Naive thymus-derived CD4-positive, alpha-beta T cell (primary cell): ENCODE measurements around the gene CD276. TPM values are rescaled to one million over a fixed set of nuclear protein-coding genes. Genes with fewer than 3 reads are reported as not detected.

Experiments used
- ATAC-seq: fragments of 150-1000 bp; cut with Tn5 transposase; 2 replicates; pipeline ENCODE4 v1.10.0; 2021; ENCODE audit warnings: mild to moderate bottlenecking, moderate library complexity
- CTCF ChIA-PET: fragments of 350-600 bp; sonication (Branson Sonifier 250); formaldehyde crosslinking; loops from one replicate; lab custom pipeline; 2021; ENCODE audit warnings: antibody characterized with exemption; lab: Charles Lee
- POLR2A ChIA-PET: fragments of 350-600 bp; sonication (Branson Sonifier 250); formaldehyde crosslinking; loops from one replicate; lab custom pipeline; 2021; ENCODE audit warnings: antibody characterized with exemption, inconsistent platforms; lab: Charles Lee
- DNase-seq, 9 donors: peaks; one replicate each; pipeline versions ENCODE4 v3.0.0 to v3.0.0-alpha.2; 2020 to 2022; ENCODE audit warnings: mixed read lengths in 1 of 9
- H3K27ac ChIP-seq: one replicate; pipeline ENCODE4 v1.7.0; 2013; ENCODE audit warnings: mild to moderate bottlenecking, low read depth, low read length, moderate library complexity
- H3K27me3 ChIP-seq, 2 donors: one replicate each; pipeline ENCODE4 v1.7.0; 2013; ENCODE audit warnings: low read length in 2 of 2, mild to moderate bottlenecking in 2 of 2, moderate library complexity in 2 of 2; ENCODE audit not compliant: control insufficient read depth in 2 of 2, insufficient read depth in 2 of 2
- H3K36me3 ChIP-seq, 3 experiments: 1 replicate in 2 of 3; 2 replicates in 1 of 3; pipeline ENCODE4 v1.7.0; 2013; ENCODE audit warnings: low read length in 3 of 3, mild to moderate bottlenecking in 3 of 3, moderate library complexity in 1 of 3; ENCODE audit not compliant: insufficient read depth in 3 of 3, control insufficient read depth in 2 of 3
- H3K4me1 ChIP-seq, 2 donors: one replicate each; pipeline ENCODE4 v1.7.0; 2013; ENCODE audit warnings: low read length in 2 of 2, mild to moderate bottlenecking in 2 of 2, moderate library complexity in 1 of 2; ENCODE audit not compliant: control insufficient read depth in 2 of 2, insufficient read depth in 2 of 2
- H3K4me3 ChIP-seq: 2 replicates; pipeline ENCODE4 v1.7.0; 2013; ENCODE audit warnings: mild to moderate bottlenecking, low read length
- H3K9me3 ChIP-seq, 3 experiments: 1 replicate in 2 of 3; 2 replicates in 1 of 3; pipeline ENCODE4 v1.7.0; 2013; ENCODE audit warnings: low read length in 3 of 3; ENCODE audit not compliant: control insufficient read depth in 2 of 3
- H3K27ac Mint-ChIP-seq, 9 donors: one replicate each; pipeline ENCODE4 v1.8.0; 2020 to 2022; ENCODE audit warnings: mixed read lengths in 9 of 9, mild to moderate bottlenecking in 8 of 9, moderate library complexity in 5 of 9, inconsistent platforms in 2 of 9
- H3K27me3 Mint-ChIP-seq, 5 donors: one replicate each; pipeline ENCODE4 v1.8.0; 2021 to 2022; ENCODE audit warnings: mixed read lengths in 5 of 5, mild to moderate bottlenecking in 1 of 5
- H3K36me3 Mint-ChIP-seq, 5 donors: one replicate each; pipeline ENCODE4 v1.8.0; 2020 to 2022; ENCODE audit warnings: mixed read lengths in 5 of 5, mild to moderate bottlenecking in 3 of 5, inconsistent platforms in 1 of 5
- H3K4me1 Mint-ChIP-seq, 7 donors: one replicate each; pipeline ENCODE4 v1.8.0; 2020 to 2022; ENCODE audit warnings: mixed read lengths in 7 of 7, mild to moderate bottlenecking in 3 of 7, inconsistent platforms in 1 of 7
- H3K4me3 Mint-ChIP-seq, 10 donors: one replicate each; pipeline ENCODE4 v1.8.0; 2020 to 2022; ENCODE audit warnings: mild to moderate bottlenecking in 10 of 10, mixed read lengths in 10 of 10, moderate library complexity in 6 of 10, inconsistent platforms in 2 of 10
- H3K9me3 Mint-ChIP-seq, 11 donors: one replicate each; pipeline ENCODE4 v1.8.0; 2020 to 2022; ENCODE audit warnings: mixed read lengths in 11 of 11, mild to moderate bottlenecking in 4 of 11, inconsistent platforms in 1 of 11, moderate library complexity in 1 of 11
- intact Hi-C, 2 donors: fragments of 100-400 bp; cut with micrococcal nuclease; formaldehyde crosslinking; loops; one replicate each; pipeline ENCODE4 v1.15.1; 2023
- polyA plus RNA-seq, 2 donors: library from polyadenylated mRNA; unstranded; fragments of 300-500 nt; fragmentation: Illumina TruSeq; gene quantifications; one replicate each; pipeline ENCODE4 v1.2.3, GENCODE V29; 2021
- total RNA-seq, 6 experiments: library from RNA in 5 of 6; stranded (reverse) in 5 of 6; gene quantifications; 1 replicate in 5 of 6; 2 replicates in 1 of 6; pipeline ENCODE4 v1.2.3 and lab custom pipeline; 2021 to 2026

Gene CD276
- total and polyA plus RNA-seq, 7 experiments from 2014 or later: 0.76 to 2.7 (median 1.9) TPM; not detected in 4

- peaks cover 0 to 6% of the 10 kb centered on the region in 2 donors for H3K27me3 ChIP-seq
- CTCF ChIA-PET: no interaction called here
- H3K27ac ChIP-seq: no peak overlapping the region
- ATAC-seq (no peak), DNase-seq (no peak)
- no peak overlapping the region for H3K4me3 ChIP-seq
- H3K4me1 Mint-ChIP-seq: peaks cover 0 to 6% (median 0%) of the 10 kb centered on the region in 7 donors
- H3K9me3 ChIP-seq: no peaks in the 10 kb centered on the region
- no peaks in the 10 kb centered on the region for H3K36me3 ChIP-seq
- intact Hi-C loops: no loop called here
- H3K9me3 Mint-ChIP-seq: peaks cover 0 to 3% (median 0%) of the 10 kb centered on the region in 11 donors
- H3K4me1 ChIP-seq: no peaks in the 10 kb centered on the region
- POLR2A ChIA-PET: no interaction called here
- peak overlapping the region in 3 of 10 donors; percentile 23 to 77 (median 47) for H3K4me3 Mint-ChIP-seq
- H3K27ac Mint-ChIP-seq: peak overlapping the region in 1 of 9 donors; percentile 51
- peaks cover 47 to 68% (median 50%) of the 10 kb centered on the region in 5 donors for H3K27me3 Mint-ChIP-seq
- H3K36me3 Mint-ChIP-seq: peaks cover 0 to 5% (median 0%) of the 10 kb centered on the region in 5 donors
These were observed 66.3 kb downstream of the CD276 start for GRCh38 chr15:73750438-73750837.

- H3K4me3 ChIP-seq: no peak overlapping the region
- Mint-ChIP-seq H3K4me3 (peak overlapping the region in 2 of 10 donors; percentile 23 to 77), H3K27me3 (peaks cover 51 to 71% (median 55%) of the 10 kb centered on the region in 5 donors), H3K9me3 (peaks cover 0 to 3% (median 0%) of the 10 kb centered on the region in 11 donors), H3K4me1 (peaks cover 0 to 6% (median 0%) of the 10 kb centered on the region in 7 donors), H3K36me3 (peaks cover 0 to 5% (median 0%) of the 10 kb centered on the region in 5 donors), H3K27ac (no peak overlapping the region)
- no peaks in the 10 kb centered on the region for H3K36me3 ChIP-seq
- CTCF ChIA-PET: no interaction called here
- ATAC-seq (no peak), DNase-seq (no peak)
- intact Hi-C loops: no loop called here
- H3K27me3 ChIP-seq: peaks cover 0 to 11% of the 10 kb centered on the region in 2 donors
- H3K27ac ChIP-seq: no peak overlapping the region
- no peaks in the 10 kb centered on the region for H3K9me3 ChIP-seq
- no peaks in the 10 kb centered on the region for H3K4me1 ChIP-seq
- POLR2A ChIA-PET: no interaction called here
These were observed 66.8 kb downstream of the CD276 start for GRCh38 chr15:73750951-73751350.

GRCh38 chr15:73751511-73751898 lies 67.3 kb downstream of the CD276 start:
- intact Hi-C loops: no loop called here
- peaks cover 0 to 6% (median 0%) of the 10 kb centered on the region in 7 donors for H3K4me1 Mint-ChIP-seq
- H3K27ac ChIP-seq: no peak overlapping the region
- H3K27ac Mint-ChIP-seq: no peak overlapping the region
- H3K4me3 Mint-ChIP-seq: peak overlapping the region in 3 of 10 donors; percentile 14 to 77 (median 53)
- ATAC-seq: no peak
- peaks cover 0 to 12% of the 10 kb centered on the region in 2 donors for H3K27me3 ChIP-seq
- no peak overlapping the region for H3K4me3 ChIP-seq
- peaks cover 52 to 71% (median 59%) of the 10 kb centered on the region in 5 donors for H3K27me3 Mint-ChIP-seq
- no peaks in the 10 kb centered on the region for H3K36me3 ChIP-seq
- CTCF ChIA-PET: no interaction called here
- POLR2A ChIA-PET: no interaction called here
- DNase-seq: no peak
- no peaks in the 10 kb centered on the region for H3K9me3 ChIP-seq
- peaks cover 0 to 3% (median 0%) of the 10 kb centered on the region in 11 donors for H3K9me3 Mint-ChIP-seq
- peaks cover 0 to 5% (median 0%) of the 10 kb centered on the region in 5 donors for H3K36me3 Mint-ChIP-seq
- H3K4me1 ChIP-seq: no peaks in the 10 kb centered on the region

GRCh38 chr15:73751899-73752805 lies 68.0 kb downstream of the CD276 start:
- no peak overlapping the region for H3K4me3 ChIP-seq
- Mint-ChIP-seq H3K4me3 (no peak overlapping the region), H3K4me1 (peaks cover 0 to 6% (median 0%) of the 10 kb centered on the region in 7 donors), H3K27me3 (peaks cover 50 to 65% (median 55%) of the 10 kb centered on the region in 5 donors), H3K36me3 (peaks cover 0 to 5% (median 0%) of the 10 kb centered on the region in 5 donors), H3K27ac (no peak overlapping the region), H3K9me3 (peaks cover 0 to 3% (median 0%) of the 10 kb centered on the region in 11 donors)
- ATAC-seq (no peak), DNase-seq (no peak)
- H3K9me3 ChIP-seq: no peaks in the 10 kb centered on the region
- intact Hi-C loops: no loop called here
- CTCF ChIA-PET: no interaction called here
- H3K27ac ChIP-seq: no peak overlapping the region
- H3K4me1 ChIP-seq: no peaks in the 10 kb centered on the region
- POLR2A ChIA-PET: no interaction called here
- H3K36me3 ChIP-seq: no peaks in the 10 kb centered on the region
- H3K27me3 ChIP-seq: peaks cover 0 to 12% of the 10 kb centered on the region in 2 donors

DNA sequence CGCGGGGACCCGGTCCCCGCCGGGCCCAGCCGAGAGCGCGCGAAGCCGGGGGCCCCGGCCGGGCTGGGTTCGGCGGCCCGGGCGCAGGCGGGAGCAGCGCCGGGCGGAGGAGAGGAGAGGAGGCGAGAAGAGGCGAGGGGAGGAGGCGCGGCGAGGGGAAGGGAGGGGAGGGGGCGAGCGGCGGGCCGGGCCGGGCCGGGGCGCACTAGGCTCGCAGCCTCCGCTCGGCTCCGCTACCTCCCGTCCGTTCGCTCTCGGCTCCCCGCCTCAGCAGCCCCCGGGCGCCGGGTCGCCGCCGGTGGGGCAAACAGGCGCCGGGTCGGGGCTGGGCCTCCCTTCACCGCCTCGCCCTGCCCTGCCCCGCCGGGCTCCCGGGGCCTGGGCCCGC lies 68.6 kb downstream of the CD276 start:
- H3K27ac Mint-ChIP-seq: no peak overlapping the region
- no peaks in the 10 kb centered on the region for H3K4me1 ChIP-seq
- CTCF ChIA-PET: no interaction called here
- intact Hi-C loops: no loop called here
- no peak overlapping the region for H3K4me3 Mint-ChIP-seq
- H3K36me3 Mint-ChIP-seq: peaks cover 0 to 5% (median 0%) of the 10 kb centered on the region in 5 donors
- peaks cover 45 to 61% (median 57%) of the 10 kb centered on the region in 5 donors for H3K27me3 Mint-ChIP-seq
- no peak overlapping the region for H3K4me3 ChIP-seq
- peaks cover 0 to 3% (median 0%) of the 10 kb centered on the region in 11 donors for H3K9me3 Mint-ChIP-seq
- ATAC-seq (no peak), DNase-seq (no peak)
- POLR2A ChIA-PET: no interaction called here
- H3K27me3 ChIP-seq: peaks cover 0 to 12% of the 10 kb centered on the region in 2 donors
- no peaks in the 10 kb centered on the region for H3K36me3 ChIP-seq
- no peak overlapping the region for H3K27ac ChIP-seq
- H3K4me1 Mint-ChIP-seq: peaks cover 0 to 6% (median 0%) of the 10 kb centered on the region in 7 donors
- no peaks in the 10 kb centered on the region for H3K9me3 ChIP-seq

GRCh38 chr15:73753250-73754130 lies 69.3 kb downstream of the CD276 start, which contains the start of gene INSYN1:
Gene INSYN1 (minus strand): TSS chr15:73753351. CDS start chr15:73751130, 2,221 bp downstream.
- Mint-ChIP-seq H3K4me3 (peak within 1 kb of the TSS in 3 of 10 donors; percentile 20 to 63 (median 58)), H3K4me1 (peaks cover 0 to 6% (median 0%) of the 10 kb centered on the region in 7 donors), H3K27me3 (peaks cover 40 to 58% (median 51%) of the 10 kb centered on the region in 5 donors), H3K36me3 (peaks cover 0 to 5% (median 0%) of the 10 kb centered on the region in 5 donors), H3K27ac (no peak within 1 kb of the TSS), H3K9me3 (peaks cover 0 to 3% (median 0%) of the 10 kb centered on the region in 11 donors)
- no peak for DNase-seq
- H3K27ac ChIP-seq: no peak within 1 kb of the TSS
- ATAC-seq: no peak
- POLR2A ChIA-PET: no interaction called here
- H3K9me3 ChIP-seq: no peaks in the 10 kb centered on the region
- CTCF ChIA-PET: no interaction called here
- intact Hi-C loops: no loop called here
- no peaks in the 10 kb centered on the region for H3K4me1 ChIP-seq
- H3K27me3 ChIP-seq: peaks cover 0 to 12% of the 10 kb centered on the region in 2 donors
- no peaks in the 10 kb centered on the region for H3K36me3 ChIP-seq
- no peak within 1 kb of the TSS for H3K4me3 ChIP-seq
